T-cell (primary cell): ENCODE results near the gene OR1M1. TPM values are rescaled to one million over a fixed set of nuclear protein-coding genes. Genes with fewer than 3 reads are reported as not detected.

Experiments
- ATAC-seq, 4 experiments: fragments of 200-7000 bp in 3 of 4; fragments of 150-1000 bp in 1 of 4; cut with Tn5 transposase; replicated peaks in 1 of 4; 1 replicate in 3 of 4; 2 replicates in 1 of 4; pipeline ENCODE4 v1.10.0; 2021; ENCODE audit warnings: moderate library complexity in 3 of 4, mild to moderate bottlenecking in 2 of 4, moderate number of reproducible peaks in 1 of 4
- CTCF ChIA-PET, 2 donors: fragments of 300-600 bp; sonication (Branson Sonifier 250); formaldehyde crosslinking; loops; one replicate each; lab custom pipeline; 2022; ENCODE audit warnings: antibody characterized with exemption in 2 of 2; lab: Charles Lee
- POLR2A ChIA-PET, 2 donors: fragments of 300-600 bp; sonication (Branson Sonifier 250); formaldehyde crosslinking; loops; one replicate each; lab custom pipeline; 2022; ENCODE audit warnings: antibody characterized with exemption in 2 of 2; lab: Charles Lee
- DNase-seq, 35 experiments: peaks; one replicate each; pipeline versions ENCODE4 v3.0.0 to v3.0.0-alpha.2; 2013 to 2023
- H3K27ac ChIP-seq: one replicate; pipeline ENCODE4 v1.5.1; 2013; ENCODE audit warnings: low read length
- H3K27me3 ChIP-seq, 2 experiments: replicated peaks in 1 of 2; 1 replicate in 1 of 2; 2 replicates in 1 of 2; pipeline versions ENCODE4 v1.6.1 to v1.7.0; 2013; ENCODE audit warnings: low read length in 1 of 2, mixed read lengths in 1 of 2; ENCODE audit not compliant: control insufficient read depth in 2 of 2, insufficient read depth in 2 of 2; ENCODE audit errors: extremely low read depth in 1 of 2
- H3K36me3 ChIP-seq, 2 donors: 1 replicate in 1 of 2; 2 replicates in 1 of 2; pipeline versions ENCODE4 v1.6.1 to v1.7.0; 2013; ENCODE audit warnings: low read length in 1 of 2; ENCODE audit not compliant: control insufficient read depth in 2 of 2, insufficient read depth in 1 of 2; ENCODE audit errors: extremely low read depth in 1 of 2
- H3K4me1 ChIP-seq, 2 experiments: 1 replicate in 1 of 2; 2 replicates in 1 of 2; pipeline versions ENCODE4 v1.6.1 to v1.7.0; 2013; ENCODE audit warnings: low read length in 2 of 2, mixed read lengths in 1 of 2; ENCODE audit not compliant: insufficient read depth in 2 of 2, control insufficient read depth in 1 of 2; ENCODE audit errors: extremely low read depth in 1 of 2
- H3K4me3 ChIP-seq, 2 donors: 1 replicate in 1 of 2; 2 replicates in 1 of 2; pipeline versions ENCODE4 v1.5.1 to v1.7.0; 2013; ENCODE audit warnings: mild to moderate bottlenecking in 2 of 2, low read length in 1 of 2, moderate library complexity in 1 of 2; ENCODE audit not compliant: control insufficient read depth in 1 of 2; ENCODE audit errors: extremely low read depth in 1 of 2
- H3K9me3 ChIP-seq: 2 replicates; pipeline ENCODE4 v1.7.0; 2013
- H3K27ac Mint-ChIP-seq, 2 donors: one replicate each; pipeline ENCODE4 v1.8.0; 2020 to 2021; ENCODE audit warnings: mild to moderate bottlenecking in 2 of 2, mixed read lengths in 2 of 2
- H3K27me3 Mint-ChIP-seq, 2 donors: one replicate each; pipeline ENCODE4 v1.8.0; 2021 to 2022; ENCODE audit warnings: mixed read lengths in 2 of 2
- H3K36me3 Mint-ChIP-seq: one replicate; pipeline ENCODE4 v1.8.0; 2021; ENCODE audit warnings: mixed read lengths
- H3K4me1 Mint-ChIP-seq, 3 donors: one replicate each; pipeline ENCODE4 v1.8.0; 2020 to 2022; ENCODE audit warnings: mixed read lengths in 3 of 3, mild to moderate bottlenecking in 1 of 3
- H3K4me3 Mint-ChIP-seq, 3 donors: one replicate each; pipeline ENCODE4 v1.8.0; 2020 to 2022; ENCODE audit warnings: mild to moderate bottlenecking in 3 of 3, mixed read lengths in 3 of 3, moderate library complexity in 3 of 3
- H3K9me3 Mint-ChIP-seq, 3 donors: one replicate each; pipeline ENCODE4 v1.8.0; 2020 to 2022; ENCODE audit warnings: mixed read lengths in 3 of 3
- WGBS: methylation state at CpG from one replicate; pipeline ENCODE4 v1.1.5; 2013; ENCODE audit warnings: missing lambda C conversion rate; ENCODE audit not compliant: insufficient coverage; 5-methylcytosine and 5-hydroxymethylcytosine counted together
- total RNA-seq, 35 experiments: library from RNA in 6 of 35; stranded (reverse) in 6 of 35; fragments of 120-200 nt in 1 of 35; gene quantifications; one replicate each; pipeline versions ENCODE4 v1.2.1 to v1.2.4 and lab custom pipeline; 2013 to 2026

The OR1M1 gene
- total RNA-seq, 5 donors from 2014 or later (not counting 1 experiment from before 2014, with no cell fraction given) = not detected

DNA sequence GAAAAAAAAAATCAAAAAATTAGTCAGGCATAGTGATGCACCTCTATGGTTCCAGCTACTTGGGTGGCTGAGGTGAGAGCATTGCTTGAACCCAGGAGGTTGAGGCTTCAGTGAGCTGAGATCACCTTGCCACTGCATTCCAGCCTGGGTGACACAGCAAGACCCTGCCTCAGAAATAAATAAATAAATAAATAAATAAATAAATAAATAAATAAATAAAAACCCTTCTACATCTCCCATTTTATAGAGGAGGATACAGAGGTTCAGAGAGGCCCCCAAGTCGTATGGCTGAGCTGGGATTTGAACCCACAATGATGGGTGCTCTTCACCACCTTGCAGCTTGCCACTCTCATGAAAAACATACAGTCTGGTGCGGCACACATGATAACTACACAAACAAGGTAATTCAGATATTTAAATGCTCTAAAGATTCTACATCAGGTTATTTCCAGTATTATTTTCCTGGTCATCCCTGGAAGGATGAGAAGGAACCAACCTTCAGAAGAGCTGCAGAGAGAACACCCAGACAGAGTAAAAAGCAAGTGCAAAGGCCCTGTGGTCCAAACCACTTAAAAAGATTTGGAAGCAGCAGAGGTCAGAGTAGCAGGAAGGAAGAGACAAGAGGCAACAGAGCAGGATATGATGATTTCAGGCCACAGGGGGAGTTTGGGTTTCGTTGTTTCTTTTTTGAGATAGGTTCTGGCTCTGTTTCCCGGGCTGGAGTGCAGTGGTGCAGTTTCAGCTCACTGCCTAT lies 29.2 kb upstream of the OR1M1 start:
- 71% methylated on average over 1 of the region's 4 CpGs for WGBS
- Histone ChIP-seq H3K27ac (no peak overlapping the region), H3K27me3 (no peaks in the 10 kb centered on the region), H3K4me3 (no peak overlapping the region), H3K4me1 (no peaks in the 10 kb centered on the region), H3K9me3 (no peaks in the 10 kb centered on the region), H3K36me3 (no peaks in the 10 kb centered on the region)
- ChIA-PET POLR2A (no interaction called here), CTCF (no interaction called here)
- no peak overlapping the region for H3K4me3 Mint-ChIP-seq
- peaks cover 0 to 8% (median 0%) of the 10 kb centered on the region in 3 donors for H3K9me3 Mint-ChIP-seq
- no peaks in the 10 kb centered on the region for H3K36me3 Mint-ChIP-seq
- H3K27me3 Mint-ChIP-seq = peaks cover 3 to 4% of the 10 kb centered on the region in 2 donors
- DNase-seq (no peak), ATAC-seq (no peak)
- no peaks in the 10 kb centered on the region for H3K4me1 Mint-ChIP-seq
- no peak overlapping the region for H3K27ac Mint-ChIP-seq

DNA sequence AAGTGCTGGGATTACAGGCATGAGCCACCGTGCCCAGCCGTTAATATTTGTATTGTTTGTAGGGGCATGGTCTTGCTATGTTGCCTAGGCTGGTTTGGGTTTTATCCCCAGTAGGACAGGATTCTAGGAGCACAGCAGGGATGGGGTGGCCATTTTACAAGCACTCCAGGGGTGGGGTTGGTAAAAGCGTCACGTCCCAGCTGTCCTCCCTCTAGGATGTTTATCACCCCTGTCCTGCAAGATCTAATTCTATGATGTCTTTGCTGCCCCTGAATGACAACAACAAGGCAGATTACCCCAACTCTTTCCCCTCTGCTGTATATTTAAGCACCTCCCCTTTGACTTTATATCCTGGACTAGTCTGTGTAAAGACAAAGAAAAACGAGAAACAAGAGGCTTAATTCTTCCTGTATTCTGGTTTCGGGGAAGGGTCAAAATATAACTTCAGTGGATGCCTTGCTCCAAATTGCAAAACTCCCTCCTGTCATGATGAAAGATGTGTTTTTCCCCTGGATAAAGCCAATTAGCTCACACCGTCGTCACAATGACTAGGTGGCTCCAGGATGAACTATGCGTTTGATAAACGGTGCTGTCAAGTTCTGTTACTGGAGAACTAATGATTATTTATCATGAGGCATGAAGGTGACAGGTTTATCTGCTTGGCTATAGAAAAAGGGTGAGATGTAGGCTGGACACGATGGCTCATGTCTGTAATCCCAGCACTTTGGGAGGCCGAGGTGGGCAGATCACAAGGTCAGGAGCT lies 27.8 kb upstream of the OR1M1 start:
- ChIA-PET POLR2A (no interaction called here), CTCF (no interaction called here)
- H3K27me3 Mint-ChIP-seq = peaks cover 3 to 4% of the 10 kb centered on the region in 2 donors
- no peaks in the 10 kb centered on the region for H3K9me3 ChIP-seq
- H3K27me3 ChIP-seq = no peaks in the 10 kb centered on the region
- H3K4me1 Mint-ChIP-seq = no peaks in the 10 kb centered on the region
- no peak for DNase-seq
- no peaks in the 10 kb centered on the region for H3K36me3 Mint-ChIP-seq
- peaks cover 0 to 3% (median 0%) of the 10 kb centered on the region in 3 donors for H3K9me3 Mint-ChIP-seq
- H3K4me1 ChIP-seq = no peaks in the 10 kb centered on the region
- ATAC-seq = no peak
- WGBS = 77% methylated on average over 6 of the region's 12 CpGs
- H3K4me3 Mint-ChIP-seq = no peak overlapping the region
- no peak overlapping the region for H3K27ac ChIP-seq
- H3K36me3 ChIP-seq = no peaks in the 10 kb centered on the region
- H3K27ac Mint-ChIP-seq = no peak overlapping the region
- no peak overlapping the region for H3K4me3 ChIP-seq

DNA sequence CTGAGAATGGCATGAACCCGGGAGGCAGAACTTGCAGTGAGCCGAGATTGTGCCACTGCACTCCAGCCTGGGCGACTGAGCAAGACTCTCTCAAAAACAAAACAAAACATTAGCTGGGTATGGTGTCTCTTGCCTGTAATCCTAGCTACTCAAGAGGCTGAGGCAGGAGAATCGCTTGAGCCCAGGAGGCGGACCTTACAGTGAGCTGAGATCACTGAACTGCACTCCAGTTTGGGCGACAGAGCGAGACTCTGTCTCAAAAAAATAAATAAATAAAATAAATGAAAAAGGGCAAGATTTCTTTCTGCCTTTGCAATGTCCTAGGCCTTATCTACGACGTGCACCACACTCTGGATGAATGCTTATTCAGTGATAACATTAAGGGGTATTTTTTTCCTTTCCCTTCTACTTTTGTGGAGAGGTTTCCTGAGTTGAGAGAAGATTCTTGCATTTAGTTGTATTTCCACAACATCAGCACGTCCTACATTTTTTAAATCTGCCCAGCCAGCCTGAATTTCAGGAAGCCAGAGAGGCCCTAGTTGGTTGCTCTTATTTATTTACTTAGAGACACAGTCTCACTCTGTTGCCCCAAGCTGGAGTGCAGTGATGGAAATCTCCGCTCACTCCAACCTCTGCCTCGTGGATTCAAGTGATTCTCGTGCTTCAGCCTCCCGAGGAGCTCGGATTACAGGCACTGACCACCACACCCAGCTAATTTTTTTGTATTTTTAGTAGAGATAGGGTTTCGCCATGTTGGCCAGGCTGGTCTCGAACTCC lies 26.1 kb upstream of the OR1M1 start:
- Histone ChIP-seq H3K27me3 (peaks cover 0 to 3% of the 10 kb centered on the region in 2 experiments), H3K36me3 (no peaks in the 10 kb centered on the region), H3K4me1 (no peaks in the 10 kb centered on the region), H3K9me3 (no peaks in the 10 kb centered on the region), H3K27ac (no peak overlapping the region), H3K4me3 (no peak overlapping the region)
- Mint-ChIP-seq H3K27ac (no peak overlapping the region), H3K36me3 (no peaks in the 10 kb centered on the region), H3K27me3 (peaks cover 2 to 4% of the 10 kb centered on the region in 2 donors), H3K9me3 (no peaks in the 10 kb centered on the region), H3K4me1 (no peaks in the 10 kb centered on the region), H3K4me3 (no peak overlapping the region)
- ATAC-seq = no peak
- ChIA-PET POLR2A (no interaction called here), CTCF (no interaction called here)
- DNase-seq = no peak
- WGBS = 100% methylated on average over 5 of the region's 17 CpGs

DNA sequence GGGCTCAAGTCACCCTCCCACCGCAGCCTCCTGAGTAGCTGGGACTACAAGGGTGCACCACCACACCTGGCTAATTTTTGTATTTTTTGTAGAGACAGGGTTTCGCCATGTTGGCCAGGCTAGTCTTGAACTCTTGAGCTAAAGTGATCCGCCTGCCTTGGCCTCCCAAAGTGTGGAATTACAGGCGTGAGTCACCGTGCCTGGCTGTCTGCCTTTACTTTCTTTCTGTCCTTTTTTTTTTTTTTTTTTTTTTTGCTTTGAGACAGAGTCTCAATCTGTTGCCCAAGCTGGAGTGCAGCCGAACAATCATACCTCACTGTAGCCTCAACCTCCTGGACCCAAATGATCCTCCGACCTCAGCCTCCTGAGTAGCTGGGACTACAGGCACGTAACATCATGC lies 25.0 kb upstream of the OR1M1 start:
- Mint-ChIP-seq H3K27ac (no peak overlapping the region), H3K27me3 (peaks cover 2 to 4% of the 10 kb centered on the region in 2 donors)
- POLR2A ChIA-PET = no interaction called here

DNA sequence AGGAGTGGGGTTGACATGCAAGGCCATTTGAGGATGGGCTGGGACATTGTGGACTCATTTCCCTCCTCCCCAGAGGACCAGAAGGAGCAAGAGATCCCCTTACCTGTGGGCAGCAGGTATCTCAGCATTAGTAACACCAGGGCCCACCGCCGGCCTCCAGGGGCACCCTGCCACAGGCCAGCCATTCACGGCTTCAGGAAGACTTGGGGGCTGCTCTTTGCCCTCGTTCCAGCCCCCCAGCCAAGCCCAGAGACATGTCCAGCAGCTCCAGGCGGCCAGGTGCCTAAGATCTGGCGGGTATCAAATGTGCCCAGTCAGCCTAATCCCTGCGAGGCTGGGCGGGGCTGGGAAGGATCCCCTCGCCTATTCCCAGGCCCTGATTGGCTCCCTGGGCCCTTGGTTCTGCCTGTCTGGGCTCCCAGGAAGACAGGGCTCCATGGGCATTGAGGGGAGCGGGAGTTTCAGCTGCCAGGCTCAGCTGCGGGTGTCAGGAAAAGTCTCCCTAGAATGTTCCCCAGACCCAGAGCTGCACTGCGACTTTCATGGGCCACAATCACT lies 21.3 kb upstream of the OR1M1 start:
- H3K9me3 Mint-ChIP-seq = no peaks in the 10 kb centered on the region
- Histone ChIP-seq H3K9me3 (no peaks in the 10 kb centered on the region), H3K4me1 (no peaks in the 10 kb centered on the region), H3K36me3 (no peaks in the 10 kb centered on the region), H3K27me3 (peaks cover 0 to 3% of the 10 kb centered on the region in 2 experiments), H3K4me3 (no peak overlapping the region), H3K27ac (no peak overlapping the region)
- H3K36me3 Mint-ChIP-seq = no peaks in the 10 kb centered on the region
- no peaks in the 10 kb centered on the region for H3K4me1 Mint-ChIP-seq
- ChIA-PET POLR2A (no interaction called here), CTCF (interaction anchor here in 1 of 2 donors (0.6 kb wide), 1 partner anchor 284 kb away, joined by 3 read pairs; no protein-coding TSS in a partner anchor)
- DNase-seq (no peak), ATAC-seq (no peak)
- no peaks in the 10 kb centered on the region for H3K27me3 Mint-ChIP-seq
- H3K27ac Mint-ChIP-seq = no peak overlapping the region
- no peak overlapping the region for H3K4me3 Mint-ChIP-seq
- 56% methylated on average over 10 of the region's 12 CpGs for WGBS

More for the DNA sequence above, 25.0 kb upstream of the OR1M1 start:
- CTCF ChIA-PET = no interaction called here
- no peak for DNase-seq
- no peak overlapping the region for H3K4me3 Mint-ChIP-seq
- Histone ChIP-seq H3K27me3 (peaks cover 0 to 3% of the 10 kb centered on the region in 2 experiments), H3K4me3 (no peak overlapping the region), H3K9me3 (no peaks in the 10 kb centered on the region), H3K36me3 (no peaks in the 10 kb centered on the region), H3K27ac (no peak overlapping the region), H3K4me1 (no peaks in the 10 kb centered on the region)
- H3K4me1 Mint-ChIP-seq = no peaks in the 10 kb centered on the region
- H3K9me3 Mint-ChIP-seq = no peaks in the 10 kb centered on the region
- ATAC-seq = no peak
- 88% methylated on average over 4 of the region's 8 CpGs for WGBS
- no peaks in the 10 kb centered on the region for H3K36me3 Mint-ChIP-seq

DNA sequence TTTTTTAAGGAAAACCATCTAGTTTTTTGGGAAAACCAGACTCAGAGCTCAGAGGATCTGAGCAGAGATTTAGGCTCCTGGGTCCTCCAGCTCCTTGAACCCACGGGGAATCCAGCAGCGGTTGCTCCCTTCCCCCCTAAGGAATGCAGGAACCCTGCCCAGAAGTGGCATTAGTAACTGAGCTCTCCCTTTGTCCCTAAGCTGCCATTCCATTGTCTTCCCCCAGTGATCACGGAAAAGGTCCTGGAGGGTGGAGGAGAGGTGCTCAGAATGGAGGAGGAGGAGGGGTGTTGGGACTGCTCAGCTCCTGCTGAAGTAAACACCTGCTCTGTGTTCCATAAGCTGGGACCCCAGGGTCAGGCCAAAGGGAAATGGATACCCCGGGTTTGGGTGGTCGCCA lies 16.8 kb upstream of the OR1M1 start:
- Mint-ChIP-seq H3K4me3 (no peak overlapping the region), H3K4me1 (no peaks in the 10 kb centered on the region), H3K9me3 (no peaks in the 10 kb centered on the region), H3K36me3 (no peaks in the 10 kb centered on the region), H3K27me3 (no peaks in the 10 kb centered on the region), H3K27ac (no peak overlapping the region)
- WGBS = 100% methylated on average over 1 of the region's 5 CpGs
- no peak for DNase-seq
- H3K4me3 ChIP-seq = no peak overlapping the region
- no peak for ATAC-seq
- no peaks in the 10 kb centered on the region for H3K36me3 ChIP-seq
- ChIA-PET POLR2A (no interaction called here), CTCF (no interaction called here)
- H3K27ac ChIP-seq = no peak overlapping the region
- no peaks in the 10 kb centered on the region for H3K4me1 ChIP-seq
- H3K9me3 ChIP-seq = no peaks in the 10 kb centered on the region
- H3K27me3 ChIP-seq = peaks cover 0 to 3% of the 10 kb centered on the region in 2 experiments
